Measurements from ENCODE around the gene NBAS. TPM values are rescaled to one million over a fixed set of nuclear protein-coding genes. Genes with fewer than 3 reads are reported as not detected.

Gene NBAS
- polyA plus RNA-seq, 6 donors from 2014 or later, result 5.4 to 16.4 (median 12.7) TPM

DNA sequence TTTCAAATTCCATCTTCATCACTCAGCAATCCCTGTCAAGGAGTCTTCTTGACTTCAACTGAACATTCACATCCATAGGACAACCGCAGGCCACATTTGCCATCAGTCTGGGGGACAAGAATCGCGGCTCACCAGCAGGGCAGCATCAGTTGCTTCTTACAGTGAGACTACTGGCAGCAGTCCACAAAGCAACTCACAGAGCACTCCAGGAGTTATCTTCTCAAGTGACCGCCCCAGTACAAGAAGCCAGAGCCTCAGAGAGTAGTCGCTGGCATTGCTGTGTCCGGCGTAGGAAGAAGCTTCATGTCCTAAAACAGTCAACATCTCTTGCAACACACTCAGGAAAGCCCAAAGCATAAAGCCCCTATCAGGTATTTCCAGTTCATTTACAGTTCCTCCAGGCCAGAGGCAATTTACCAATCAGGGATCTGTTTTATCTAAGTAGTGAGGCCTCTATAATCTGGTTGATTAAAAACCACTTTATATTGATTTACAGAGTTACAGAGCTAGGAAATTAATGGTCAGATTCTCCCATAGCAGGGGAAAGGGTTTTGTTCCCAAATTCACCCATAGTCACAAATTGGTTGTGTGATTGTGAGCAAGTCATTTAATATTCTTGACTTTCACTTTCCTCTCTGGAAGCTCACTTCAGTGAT lies 177.3 kb downstream of the NBAS start:
- Mint-ChIP-seq H3K4me1 (peaks cover 0 to 4% (median 0%) of the 10 kb centered on the region in 3 donors), H3K4me3 (peak overlapping the region in 1 of 8 donors; percentile 43), H3K27me3 (no peaks in the 10 kb centered on the region), H3K27ac (no peak overlapping the region), H3K9me3 (no peaks in the 10 kb centered on the region), H3K36me3 (peaks cover 20 to 41% of the 10 kb centered on the region in 2 donors)
- ATAC-seq (ENCODE audit: low read depth in 2 of 2) (no peak), DNase-seq (no peak)

DNA sequence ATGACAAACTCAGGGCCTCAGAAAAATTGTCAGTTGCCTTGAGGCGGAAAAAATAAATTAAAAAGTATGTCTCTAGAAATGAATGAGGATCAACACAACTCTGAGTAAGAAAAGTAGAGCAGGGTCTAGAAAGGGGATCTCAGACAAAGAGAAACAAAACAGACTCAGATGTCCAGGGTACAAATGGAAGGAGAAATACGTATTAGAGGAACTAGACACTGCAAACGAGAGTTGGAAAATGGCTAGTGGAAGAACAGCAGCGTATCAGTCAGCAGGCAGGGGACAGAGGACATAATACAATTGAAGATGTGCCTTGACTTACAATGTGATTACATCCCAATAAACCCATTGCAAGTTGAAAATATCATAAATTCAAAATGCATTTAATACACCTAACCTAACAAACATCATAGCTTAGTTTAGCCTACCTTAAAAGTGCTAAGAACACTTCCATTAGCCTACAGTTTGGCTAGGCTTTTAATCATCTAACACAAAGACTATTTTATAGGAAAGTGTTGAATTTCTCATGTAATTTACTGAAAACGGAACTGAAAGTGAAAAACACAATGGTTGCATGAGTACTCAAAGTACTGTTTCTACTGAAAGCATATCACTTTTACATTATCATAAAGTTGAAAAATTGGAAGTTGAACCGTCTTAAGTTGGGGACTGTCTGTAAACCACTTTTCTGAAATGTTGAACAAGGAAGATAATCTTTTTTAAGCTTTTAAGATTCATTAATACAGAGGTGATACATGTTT lies 182.8 kb downstream of the NBAS start:
- H3K36me3 Mint-ChIP-seq, result peaks cover 27 to 29% of the 10 kb centered on the region in 2 donors
- peak overlapping the region in 1 of 6 donors; percentile 21 for H3K27ac Mint-ChIP-seq
- no peaks in the 10 kb centered on the region for H3K27me3 Mint-ChIP-seq
- H3K4me3 Mint-ChIP-seq, result no peak overlapping the region
- no peaks in the 10 kb centered on the region for H3K4me1 Mint-ChIP-seq
- ATAC-seq (ENCODE audit: low read depth in 2 of 2) (no peak), DNase-seq (no peak)
- H3K9me3 Mint-ChIP-seq, result no peaks in the 10 kb centered on the region

DNA sequence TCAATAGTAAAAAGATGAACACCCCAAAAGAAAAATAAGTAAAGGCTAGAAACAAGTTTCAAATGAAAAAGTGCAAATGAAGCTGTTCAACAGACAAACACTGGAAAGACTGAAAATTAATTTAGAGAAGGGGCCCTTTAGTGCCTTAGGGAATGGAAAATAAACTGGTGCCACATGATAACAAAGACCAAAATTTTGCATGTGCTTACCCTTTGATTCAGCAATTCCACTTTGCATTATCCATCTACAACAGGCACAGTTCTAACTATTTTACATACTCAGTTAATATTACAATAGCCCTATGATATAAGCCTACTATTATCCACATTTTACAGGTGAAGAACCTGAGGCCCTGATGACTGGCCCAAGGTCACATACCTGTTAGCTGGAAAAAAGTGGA lies 183.9 kb downstream of the NBAS start:
- Mint-ChIP-seq H3K36me3 (peaks cover 17 to 19% of the 10 kb centered on the region in 2 donors), H3K4me1 (no peaks in the 10 kb centered on the region), H3K27ac (no peak overlapping the region), H3K9me3 (no peaks in the 10 kb centered on the region), H3K27me3 (no peaks in the 10 kb centered on the region), H3K4me3 (no peak overlapping the region)
- no peak for ATAC-seq (ENCODE audit: low read depth in 2 of 2)
- DNase-seq, result no peak

DNA sequence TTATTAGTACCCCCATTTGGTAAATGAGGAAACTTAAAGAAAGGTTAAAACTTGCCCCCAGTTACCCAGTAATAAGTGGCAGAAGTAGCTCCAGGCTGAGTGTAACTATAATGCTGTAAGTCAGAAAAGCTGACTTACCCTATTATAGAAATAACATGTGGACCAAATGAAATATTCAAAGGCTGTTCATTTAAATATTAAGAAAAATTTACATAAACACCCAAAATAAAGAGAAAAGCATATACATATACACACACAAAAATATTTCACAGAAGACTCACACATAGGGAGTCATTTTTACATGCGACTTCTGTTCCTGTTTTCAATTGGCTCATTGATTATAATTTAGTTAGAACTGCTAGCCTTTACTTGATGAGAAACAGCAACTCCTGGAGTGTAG lies 189.1 kb downstream of the NBAS start:
- Mint-ChIP-seq H3K27me3 (no peaks in the 10 kb centered on the region), H3K36me3 (peaks cover 13 to 14% of the 10 kb centered on the region in 2 donors), H3K4me3 (no peak overlapping the region), H3K27ac (no peak overlapping the region), H3K4me1 (peaks cover 16 to 20% (median 18%) of the 10 kb centered on the region in 3 donors), H3K9me3 (no peaks in the 10 kb centered on the region)
- DNase-seq, result no peak
- no peak for ATAC-seq (ENCODE audit: low read depth in 2 of 2)

DNA sequence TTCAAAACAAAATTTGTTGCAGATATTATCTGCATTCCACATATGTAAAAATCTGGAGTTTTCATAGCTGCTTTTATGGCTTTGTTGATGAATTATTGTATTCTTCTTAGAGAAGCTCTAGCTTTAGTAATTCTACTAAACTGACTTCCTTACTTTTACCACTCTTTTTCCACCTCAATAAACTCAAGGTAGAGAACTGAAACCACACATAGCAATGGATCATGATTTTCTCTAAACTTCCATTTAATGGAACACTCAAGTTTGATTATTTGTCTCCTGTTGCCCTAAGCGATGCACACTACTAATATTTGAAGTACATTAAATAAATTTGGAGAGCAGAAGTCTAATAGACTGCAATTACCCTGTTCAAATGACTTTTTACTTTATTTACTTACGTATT lies 192.0 kb downstream of the NBAS start:
- no peaks in the 10 kb centered on the region for H3K9me3 Mint-ChIP-seq

DNA sequence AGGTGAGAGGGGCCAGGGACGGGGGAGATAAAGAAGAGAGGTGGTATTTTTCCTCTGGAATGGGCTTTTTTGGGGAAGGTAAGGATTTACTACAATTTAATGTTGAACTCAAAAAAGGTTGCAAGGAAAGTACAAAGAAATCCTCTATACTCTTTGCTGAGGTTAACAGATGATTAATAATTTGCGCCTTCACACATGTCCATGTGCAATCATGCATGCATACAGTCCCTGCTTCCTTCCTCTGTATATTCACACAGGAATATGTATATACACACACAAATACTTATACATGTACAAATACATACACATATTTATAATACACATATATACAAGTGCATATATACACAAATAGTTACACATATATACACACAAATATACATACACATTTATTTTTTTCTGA lies 193.4 kb downstream of the NBAS start:
- ATAC-seq (ENCODE audit: low read depth in 2 of 2) (no peak), DNase-seq (no peak)
- H3K36me3 Mint-ChIP-seq, result peaks cover 28 to 36% of the 10 kb centered on the region in 2 donors
- no peaks in the 10 kb centered on the region for H3K9me3 Mint-ChIP-seq
- H3K4me1 Mint-ChIP-seq, result peaks cover 18 to 21% (median 20%) of the 10 kb centered on the region in 3 donors
- H3K27me3 Mint-ChIP-seq, result no peaks in the 10 kb centered on the region
- H3K4me3 Mint-ChIP-seq, result no peak overlapping the region
- no peak overlapping the region for H3K27ac Mint-ChIP-seq

More for the DNA sequence above, 192.0 kb downstream of the NBAS start:
- peak; percentile 3 for DNase-seq
- H3K27me3 Mint-ChIP-seq, result no peaks in the 10 kb centered on the region
- H3K4me1 Mint-ChIP-seq, result peaks cover 16 to 20% (median 18%) of the 10 kb centered on the region in 3 donors
- H3K36me3 Mint-ChIP-seq, result peaks cover 28% of the 10 kb centered on the region in 2 donors
- H3K4me3 Mint-ChIP-seq, result no peak overlapping the region
- peak; percentile 49 to 51 for ATAC-seq (ENCODE audit: low read depth in 2 of 2)
- peak overlapping the region in 2 of 6 donors; percentile 25 to 49 for H3K27ac Mint-ChIP-seq

DNA sequence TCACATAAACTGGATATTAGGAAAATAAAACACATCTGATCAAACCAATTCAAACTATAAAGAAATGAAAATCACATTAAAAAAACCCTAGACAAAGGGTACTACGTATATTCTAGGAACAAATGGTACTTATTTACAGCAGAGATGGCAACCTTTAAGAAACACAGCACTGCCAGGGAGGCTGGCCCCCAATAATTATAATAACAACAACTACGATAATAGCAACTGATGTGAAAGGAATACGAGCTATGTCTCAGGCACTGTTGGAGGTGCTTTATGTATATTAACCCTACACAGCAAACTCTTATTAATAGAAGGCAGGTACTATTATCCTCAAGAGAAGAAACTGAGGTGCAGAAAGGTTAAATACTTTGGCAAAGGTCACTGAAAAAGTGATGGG lies 193.9 kb downstream of the NBAS start:
- H3K27ac Mint-ChIP-seq, result no peak overlapping the region
- H3K4me1 Mint-ChIP-seq, result peaks cover 18 to 21% (median 20%) of the 10 kb centered on the region in 3 donors
- no peak for DNase-seq
- no peaks in the 10 kb centered on the region for H3K27me3 Mint-ChIP-seq
- ATAC-seq (ENCODE audit: low read depth in 2 of 2), result no peak
- no peak overlapping the region for H3K4me3 Mint-ChIP-seq
- H3K36me3 Mint-ChIP-seq, result peaks cover 28 to 36% of the 10 kb centered on the region in 2 donors
- H3K9me3 Mint-ChIP-seq, result no peaks in the 10 kb centered on the region

DNA sequence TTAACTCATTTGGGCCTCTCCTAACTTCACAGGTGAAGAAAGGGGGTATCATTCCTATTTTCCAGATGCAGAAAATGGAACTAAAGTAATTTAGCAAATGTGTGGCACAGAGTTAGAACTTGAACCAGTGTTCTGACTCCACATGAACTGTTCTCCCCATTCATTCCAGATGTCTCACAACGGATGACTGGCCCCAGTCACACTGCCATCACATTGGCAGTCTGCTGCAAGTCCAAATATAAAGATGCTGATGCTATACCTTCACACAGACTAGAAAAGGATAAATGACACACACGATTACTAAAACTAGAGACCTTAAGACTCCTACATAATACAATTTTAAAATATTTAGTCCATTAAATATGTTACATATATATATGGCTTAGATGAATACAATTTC lies 195.7 kb downstream of the NBAS start:
- ATAC-seq (ENCODE audit: low read depth in 2 of 2), result no peak

DNA sequence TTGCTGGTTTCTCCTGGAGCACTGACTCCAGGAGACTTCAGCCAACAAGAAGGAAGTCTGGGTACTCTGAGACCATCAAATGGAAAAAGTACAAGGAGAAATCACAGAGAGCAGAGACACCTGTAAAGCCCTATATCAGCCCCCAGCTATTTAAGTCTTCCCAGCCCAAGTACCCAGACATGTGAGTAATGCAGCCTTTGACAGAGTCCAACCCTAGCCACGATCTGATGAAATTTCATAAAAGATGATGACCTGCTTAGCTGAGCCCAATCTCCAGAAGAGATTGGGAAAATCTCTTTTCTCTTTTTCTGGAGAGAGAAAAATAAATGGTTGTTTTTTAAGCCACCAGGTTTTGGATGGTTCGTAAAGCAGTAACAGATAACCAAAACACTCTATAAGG lies 196.6 kb downstream of the NBAS start:
- H3K4me1 Mint-ChIP-seq, result peaks cover 13 to 19% (median 15%) of the 10 kb centered on the region in 3 donors
- peaks cover 15 to 33% of the 10 kb centered on the region in 2 donors for H3K36me3 Mint-ChIP-seq
- ATAC-seq (ENCODE audit: low read depth in 2 of 2) (no peak), DNase-seq (no peak)
- H3K27ac Mint-ChIP-seq, result no peak overlapping the region
- no peak overlapping the region for H3K4me3 Mint-ChIP-seq
- no peaks in the 10 kb centered on the region for H3K27me3 Mint-ChIP-seq
- no peaks in the 10 kb centered on the region for H3K9me3 Mint-ChIP-seq

More for the DNA sequence above, 195.7 kb downstream of the NBAS start:
- H3K27ac Mint-ChIP-seq, result no peak overlapping the region
- H3K9me3 Mint-ChIP-seq, result no peaks in the 10 kb centered on the region
- no peaks in the 10 kb centered on the region for H3K27me3 Mint-ChIP-seq
- DNase-seq, result no peak
- peaks cover 15 to 33% of the 10 kb centered on the region in 2 donors for H3K36me3 Mint-ChIP-seq
- H3K4me1 Mint-ChIP-seq, result peaks cover 13 to 21% (median 20%) of the 10 kb centered on the region in 3 donors
- H3K4me3 Mint-ChIP-seq, result no peak overlapping the region

DNA sequence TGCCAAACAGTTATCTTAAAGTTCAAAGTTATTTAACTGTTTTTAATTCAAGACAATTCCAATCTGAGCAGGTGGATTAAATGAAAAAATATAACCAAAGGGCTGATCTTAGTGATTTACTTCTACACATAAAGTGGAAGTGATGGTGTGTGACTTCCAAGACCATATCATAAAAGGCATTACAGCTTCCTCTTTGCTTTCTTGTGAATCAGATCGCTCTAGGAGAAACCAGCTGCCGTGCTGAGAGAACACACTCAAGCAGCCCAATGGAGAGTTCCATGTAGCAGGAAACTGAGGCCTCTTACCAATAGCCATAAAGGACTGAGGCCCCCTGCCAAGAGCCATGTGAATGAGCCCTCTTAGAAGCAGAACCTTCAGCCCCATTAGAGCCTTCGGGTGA lies 197.4 kb downstream of the NBAS start:
- ATAC-seq (ENCODE audit: low read depth in 2 of 2), result no peak
- H3K9me3 Mint-ChIP-seq, result no peaks in the 10 kb centered on the region
- H3K27me3 Mint-ChIP-seq, result no peaks in the 10 kb centered on the region
- peak overlapping the region in 2 of 6 donors; percentile 41 to 60 for H3K27ac Mint-ChIP-seq
- DNase-seq, result no peak
- no peak overlapping the region for H3K4me3 Mint-ChIP-seq
- H3K36me3 Mint-ChIP-seq, result peaks cover 15 to 33% of the 10 kb centered on the region in 2 donors
- H3K4me1 Mint-ChIP-seq, result peaks cover 8 to 10% (median 8%) of the 10 kb centered on the region in 3 donors

DNA sequence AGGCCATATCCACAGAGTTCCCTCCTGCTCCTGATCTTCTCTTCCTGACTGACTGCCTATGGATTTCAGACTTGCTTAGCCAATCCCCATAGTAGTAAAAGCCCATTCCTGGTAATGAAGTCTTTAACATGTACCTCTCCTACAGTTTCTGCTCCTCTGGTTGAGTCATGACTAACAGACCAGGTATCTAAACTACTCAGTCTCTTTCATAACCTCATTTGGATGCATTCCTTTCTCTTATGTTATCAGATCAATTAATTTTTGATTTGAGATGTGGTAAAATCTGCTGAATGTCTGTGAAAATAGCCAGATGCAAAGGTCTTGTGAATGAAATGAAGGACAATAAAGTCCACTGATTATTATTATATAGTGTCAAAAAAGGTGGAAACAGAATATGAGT lies 198.0 kb downstream of the NBAS start:
- H3K9me3 Mint-ChIP-seq, result no peaks in the 10 kb centered on the region
- no peak overlapping the region for H3K4me3 Mint-ChIP-seq
- H3K36me3 Mint-ChIP-seq, result peaks cover 15 to 33% of the 10 kb centered on the region in 2 donors
- ATAC-seq (ENCODE audit: low read depth in 2 of 2), result no peak
- H3K27me3 Mint-ChIP-seq, result no peaks in the 10 kb centered on the region
- H3K27ac Mint-ChIP-seq, result peak overlapping the region in 2 of 6 donors; percentile 32 to 86
- DNase-seq, result no peak
- H3K4me1 Mint-ChIP-seq, result peaks cover 2 to 5% (median 4%) of the 10 kb centered on the region in 3 donors

DNA sequence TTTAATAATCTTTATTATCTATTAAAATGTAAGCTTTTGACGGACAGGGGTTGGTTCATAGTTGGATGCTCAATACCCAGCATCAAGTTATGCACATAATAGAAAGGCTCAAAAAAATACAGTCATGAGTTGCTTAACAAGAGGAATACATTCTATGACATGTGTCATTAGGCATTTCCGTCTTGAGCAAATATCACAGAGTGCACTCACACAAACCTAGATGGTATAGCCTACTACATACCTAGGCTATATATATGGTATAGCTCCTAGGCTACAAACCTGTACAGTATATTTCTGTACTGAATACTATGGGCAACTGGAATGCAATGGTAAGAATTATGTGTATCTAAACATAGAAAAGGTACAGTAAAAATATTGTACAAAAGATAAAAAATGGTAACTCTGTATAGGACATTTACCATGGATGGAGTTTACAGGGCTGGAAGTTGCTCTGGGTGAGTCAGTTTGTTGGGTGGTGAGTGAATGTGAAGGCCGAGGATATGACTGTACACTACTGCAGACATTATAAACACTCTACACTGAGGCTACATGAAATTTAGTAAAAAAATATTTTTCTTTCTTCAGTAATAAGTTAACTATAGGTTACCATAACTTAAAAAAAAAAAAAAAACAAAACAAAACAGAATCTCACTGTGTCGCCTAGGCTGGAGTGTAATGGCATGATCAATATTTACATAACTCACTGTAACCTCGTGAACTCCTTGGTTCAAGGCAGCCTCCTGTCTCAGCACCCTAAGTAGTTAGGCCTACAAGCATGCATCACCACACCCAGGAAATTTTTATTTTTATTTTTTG lies 201.2 kb downstream of the NBAS start:
- DNase-seq (no peak), ATAC-seq (ENCODE audit: low read depth in 2 of 2) (no peak)
- Mint-ChIP-seq H3K9me3 (no peaks in the 10 kb centered on the region), H3K27me3 (no peaks in the 10 kb centered on the region), H3K4me3 (no peak overlapping the region), H3K36me3 (peaks cover 15 to 40% of the 10 kb centered on the region in 2 donors), H3K4me1 (peaks cover 0 to 5% (median 0%) of the 10 kb centered on the region in 3 donors), H3K27ac (no peak overlapping the region)

DNA sequence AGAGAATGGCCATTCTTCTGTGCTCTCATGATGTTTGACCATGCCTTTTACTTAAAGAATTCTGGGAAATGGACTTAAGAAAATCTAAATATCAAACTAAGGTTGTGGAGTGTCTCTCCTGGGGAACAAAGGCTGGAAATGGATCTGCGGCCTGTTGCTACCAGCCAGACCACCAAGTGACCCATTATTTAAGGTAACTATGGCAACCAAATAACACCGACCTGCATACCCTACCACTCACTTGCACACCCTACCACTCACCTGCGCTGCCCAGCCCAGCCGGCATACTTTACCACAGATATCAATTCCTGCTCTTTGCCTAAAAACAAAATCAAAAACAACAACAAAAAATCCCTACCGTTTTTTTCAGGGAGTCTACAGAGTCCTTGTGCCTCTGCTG lies 203.2 kb downstream of the NBAS start:
- H3K27ac Mint-ChIP-seq, result no peak overlapping the region
- no peaks in the 10 kb centered on the region for H3K4me1 Mint-ChIP-seq
- H3K27me3 Mint-ChIP-seq, result no peaks in the 10 kb centered on the region
- no peaks in the 10 kb centered on the region for H3K9me3 Mint-ChIP-seq
- no peak overlapping the region for H3K4me3 Mint-ChIP-seq
- peaks cover 19 to 34% of the 10 kb centered on the region in 2 donors for H3K36me3 Mint-ChIP-seq
- no peak for ATAC-seq (ENCODE audit: low read depth in 2 of 2)
- no peak for DNase-seq
